ENCODE data around the gene SORBS1. TPM values are rescaled to one million over a fixed set of nuclear protein-coding genes. Genes with fewer than 3 reads are reported as not detected.

The SORBS1 gene
- total and polyA plus RNA-seq, 9 of the 15 experiments (the other 6 are each of a cell fraction or from before 2014, with no cell fraction given) = 2.0 to 13.3 (median 6.5) TPM

DNA sequence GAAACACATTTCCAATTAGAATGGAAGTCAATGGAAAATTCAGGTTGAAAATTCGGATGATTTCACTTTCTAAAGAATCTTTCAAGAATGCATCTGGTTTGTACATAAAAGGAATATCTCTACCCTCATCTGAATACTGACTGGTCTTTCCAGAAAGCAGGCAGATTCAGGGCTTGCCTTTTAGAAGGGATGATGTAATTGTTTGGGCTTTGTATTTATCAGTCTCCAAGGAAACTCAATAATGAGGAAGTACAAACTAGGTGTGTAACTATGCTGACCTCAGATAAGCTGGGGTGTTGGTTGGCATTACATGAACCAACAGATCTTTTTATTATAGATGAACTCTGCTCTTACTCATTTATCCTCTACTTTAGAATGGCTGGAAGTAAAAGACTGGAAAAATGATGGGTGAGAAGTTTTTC is 294.5 kb downstream of the SORBS1 start (continued):
- TF ChIP-seq GMEB1 (CRISPR knock-in tag; IDR thresholded peaks at IDR 0.05) (no peak), ZNF324 (CRISPR knock-in tag; IDR thresholded peaks at IDR 0.05) (no peak), TBP (optimal IDR thresholded peaks at IDR 0.05; ENCODE audit: low read depth, low read length) (no peak), MECOM (CRISPR knock-in tag; IDR thresholded peaks at IDR 0.05) (no peak), CBFA2T2 (conservative IDR thresholded peaks at IDR 0.05) (no peak), ZNF174 (CRISPR knock-in tag; IDR thresholded peaks at IDR 0.05) (no peak), NR2C2 (CRISPR knock-in tag; IDR thresholded peaks at IDR 0.05) (no peak), NR2C2 (tag; IDR thresholded peaks at IDR 0.05) (peak; percentile 90), ATF7 (IDR thresholded peaks at IDR 0.05) (peak; percentile 99), ZNF217 (CRISPR knock-in tag; IDR thresholded peaks at IDR 0.05) (no peak), PHF21A (IDR thresholded peaks at IDR 0.05; ENCODE audit: borderline replicate concordance, low read depth) (no peak), ZNF592 (IDR thresholded peaks at IDR 0.05) (0 out of 2 replicates have a peak, but pooled peaks have one; percentile 45), PRDM10 (IDR thresholded peaks at IDR 0.05; ENCODE audit: partially characterized antibody) (peak; percentile 17), HDAC2 (IDR thresholded peaks at IDR 0.05) (peak; percentile 41; the same call in 1 of the 2 replicates), TSC22D4 (tag; IDR thresholded peaks at IDR 0.05) (no peak), EP300 (IDR thresholded peaks at IDR 0.05; ENCODE audit: low read length) (peak; percentile 81), ZNF766 (CRISPR knock-in tag; conservative IDR thresholded peaks at IDR 0.05) (peak; percentile 52; the same call in 1 of the 2 replicates), PTBP1 (IDR thresholded peaks at IDR 0.05; ENCODE audit: low read depth, low read length) (no peak)
- TF ChIP-seq, protein P1, sequence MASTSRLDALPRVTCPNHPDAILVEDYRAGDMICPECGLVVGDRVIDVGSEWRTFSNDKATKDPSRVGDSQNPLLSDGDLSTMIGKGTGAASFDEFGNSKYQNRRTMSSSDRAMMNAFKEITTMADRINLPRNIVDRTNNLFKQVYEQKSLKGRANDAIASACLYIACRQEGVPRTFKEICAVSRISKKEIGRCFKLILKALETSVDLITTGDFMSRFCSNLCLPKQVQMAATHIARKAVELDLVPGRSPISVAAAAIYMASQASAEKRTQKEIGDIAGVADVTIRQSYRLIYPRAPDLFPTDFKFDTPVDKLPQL (IDR thresholded peaks at IDR 0.05; ENCODE audit: extremely low read depth, insufficient read length) = no peak
